Thyroid gland (tissue), 4 donors: ENCODE results near the gene TNS3. TPM values are rescaled to one million over a fixed set of nuclear protein-coding genes. Genes with fewer than 3 reads are reported as not detected.

Source experiments
- DNase-seq, 2 donors: peaks; one replicate each; pipeline ENCODE4 v3.0.0-alpha.2; 2019
- H3K27ac ChIP-seq, 3 donors: fragments of 200-600 bp; sonication (generic); 1 replicate in 2 of 3; 2 replicates in 1 of 3; pipeline ENCODE4 v1.5.1; 2016 to 2019; ENCODE audit warnings: mild to moderate bottlenecking in 1 of 3, moderate library complexity in 1 of 3
- H3K27me3 ChIP-seq: fragments of 200-600 bp; sonication (generic); one replicate; pipeline ENCODE4 v1.5.1; 2019
- H3K36me3 ChIP-seq, 2 donors: fragments of 200-600 bp; sonication (generic); one replicate each; pipeline ENCODE4 v1.5.1; 2016 to 2019
- H3K4me1 ChIP-seq, 2 donors: fragments of 200-600 bp; sonication (generic); one replicate each; pipeline ENCODE4 v1.5.1; 2017 to 2019
- H3K4me3 ChIP-seq, 3 donors: fragments of 200-600 bp; sonication (generic); replicated peaks in 1 of 3; 1 replicate in 2 of 3; 2 replicates in 1 of 3; pipeline ENCODE4 v1.5.1; 2016; ENCODE audit warnings: mild to moderate bottlenecking in 1 of 3
- H3K9me3 ChIP-seq: fragments of 200-600 bp; sonication (generic); one replicate; pipeline ENCODE4 v1.5.1; 2017
- POLR2A ChIP-seq, 2 donors: fragments of 450-650 bp; IDR thresholded peaks; one replicate each; pipeline ENCODE4 v1.6.1; 2017; ENCODE audit warnings: antibody characterized with exemption in 2 of 2, mild to moderate bottlenecking in 2 of 2, moderate library complexity in 1 of 2
- WGBS, 2 donors: methylation state at CpG; one replicate each; pipeline ENCODE4 v1.1.5; 2017; 5-methylcytosine and 5-hydroxymethylcytosine counted together
- intact Hi-C: fragments of 100-400 bp; cut with DNase I; formaldehyde crosslinking; loops from one replicate; pipeline ENCODE4 v1.15.1; 2023
- total RNA-seq, 4 donors: library from RNA; depleted of rRNA; stranded (reverse); fragments of >200 nt; gene quantifications; one replicate each; pipeline ENCODE4 v1.2.3, GENCODE V29; 2016
- TF ChIP-seq, protein P1 (sequence below), 6 experiments: fragments of 200-600 bp in 3 of 6; fragments of 450-650 bp in 3 of 6; sonication (generic) in 3 of 6; IDR thresholded peaks; one replicate each; pipeline ENCODE4 v1.5.1; 2016 to 2019; ENCODE audit warnings: antibody characterized with exemption in 6 of 6, mild to moderate bottlenecking in 2 of 6, inconsistent platforms in 1 of 6, moderate library complexity in 1 of 6

The TNS3 gene
- total RNA-seq, 4 donors from 2014 or later, result 65.8 to 93.0 (median 80.7) TPM

DNA sequence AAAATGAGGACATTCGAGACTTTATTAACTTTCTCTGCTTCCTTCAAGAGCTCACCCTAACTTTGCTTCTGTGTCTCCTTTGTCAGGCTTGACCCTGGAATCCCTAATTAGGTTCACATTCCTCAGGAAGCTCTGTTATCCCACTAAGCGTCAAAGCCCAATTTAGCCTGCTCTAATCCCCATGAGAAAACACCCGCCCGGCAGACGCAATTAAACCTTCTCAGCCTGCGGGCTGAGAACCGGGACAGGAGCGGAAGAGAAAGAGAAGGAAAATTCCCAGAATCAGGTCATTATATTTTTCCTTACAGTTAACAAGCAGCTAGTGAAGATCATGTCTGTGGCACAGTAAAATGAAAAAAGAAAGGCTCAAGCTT, 93.0 kb downstream of the TNS3 start:
- WGBS, 2 donors, result 79 to 83% methylated on average over 8 of the region's 8 CpGs
- Histone ChIP-seq H3K4me3 (no peak overlapping the region), H3K4me1 (peaks cover 10 to 36% of the 10 kb centered on the region in 2 donors), H3K27ac (peak overlapping the region in 2 of 3 donors; percentile 9 to 16), H3K36me3 (no peaks in the 10 kb centered on the region), H3K27me3 (no peaks in the 10 kb centered on the region), H3K9me3 (no peaks in the 10 kb centered on the region)
- DNase-seq, result no peak
- intact Hi-C loops, result no loop called here
- TF ChIP-seq POLR2A (IDR thresholded peaks at IDR 0.05), result no peak
- TF ChIP-seq, protein P1, sequence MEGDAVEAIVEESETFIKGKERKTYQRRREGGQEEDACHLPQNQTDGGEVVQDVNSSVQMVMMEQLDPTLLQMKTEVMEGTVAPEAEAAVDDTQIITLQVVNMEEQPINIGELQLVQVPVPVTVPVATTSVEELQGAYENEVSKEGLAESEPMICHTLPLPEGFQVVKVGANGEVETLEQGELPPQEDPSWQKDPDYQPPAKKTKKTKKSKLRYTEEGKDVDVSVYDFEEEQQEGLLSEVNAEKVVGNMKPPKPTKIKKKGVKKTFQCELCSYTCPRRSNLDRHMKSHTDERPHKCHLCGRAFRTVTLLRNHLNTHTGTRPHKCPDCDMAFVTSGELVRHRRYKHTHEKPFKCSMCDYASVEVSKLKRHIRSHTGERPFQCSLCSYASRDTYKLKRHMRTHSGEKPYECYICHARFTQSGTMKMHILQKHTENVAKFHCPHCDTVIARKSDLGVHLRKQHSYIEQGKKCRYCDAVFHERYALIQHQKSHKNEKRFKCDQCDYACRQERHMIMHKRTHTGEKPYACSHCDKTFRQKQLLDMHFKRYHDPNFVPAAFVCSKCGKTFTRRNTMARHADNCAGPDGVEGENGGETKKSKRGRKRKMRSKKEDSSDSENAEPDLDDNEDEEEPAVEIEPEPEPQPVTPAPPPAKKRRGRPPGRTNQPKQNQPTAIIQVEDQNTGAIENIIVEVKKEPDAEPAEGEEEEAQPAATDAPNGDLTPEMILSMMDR (IDR thresholded peaks at IDR 0.05), result no peak

GRCh38 chr7:47488201-47488968, 93.5 kb downstream of the TNS3 start:
- TF ChIP-seq, protein P1 (IDR thresholded peaks at IDR 0.05), result no peak
- no peak for TF ChIP-seq POLR2A (IDR thresholded peaks at IDR 0.05)
- DNase-seq, result no peak
- Histone ChIP-seq H3K9me3 (no peaks in the 10 kb centered on the region), H3K27me3 (no peaks in the 10 kb centered on the region), H3K36me3 (no peaks in the 10 kb centered on the region), H3K4me3 (no peak overlapping the region), H3K4me1 (peaks cover 7 to 34% of the 10 kb centered on the region in 2 donors), H3K27ac (peak overlapping the region in 2 of 3 donors; percentile 9 to 16)
- WGBS, 2 donors, result 86 to 87% methylated on average over 12 of the region's 12 CpGs
- intact Hi-C loops, result no loop called here

- H3K9me3 ChIP-seq, result no peaks in the 10 kb centered on the region
- intact Hi-C loops, result no loop called here
- no peaks in the 10 kb centered on the region for H3K27me3 ChIP-seq
- WGBS, 2 donors, result 73 to 75% methylated on average over 8 to 9 of the region's 9 CpGs
- TF ChIP-seq, protein P1 (IDR thresholded peaks at IDR 0.05), result no peak
- no peak for TF ChIP-seq POLR2A (IDR thresholded peaks at IDR 0.05)
- no peaks in the 10 kb centered on the region for H3K36me3 ChIP-seq
- peaks cover 18 to 55% of the 10 kb centered on the region in 2 donors for H3K4me1 ChIP-seq
- peak overlapping the region; percentile 28 to 53 (median 33) for H3K27ac ChIP-seq
- DNase-seq, result peak; percentile 70 to 82
- no peak overlapping the region for H3K4me3 ChIP-seq
These were observed 96.1 kb downstream of the TNS3 start for GRCh38 chr7:47485640-47486435.

GRCh38 chr7:47484923-47485639, 96.8 kb downstream of the TNS3 start:
- Histone ChIP-seq H3K4me1 (peaks cover 18 to 56% of the 10 kb centered on the region in 2 donors), H3K27me3 (no peaks in the 10 kb centered on the region), H3K36me3 (no peaks in the 10 kb centered on the region), H3K9me3 (no peaks in the 10 kb centered on the region), H3K27ac (peak overlapping the region in 2 of 3 donors; percentile 33 to 53), H3K4me3 (no peak overlapping the region)
- intact Hi-C loops, result no loop called here
- WGBS, 2 donors, result 79 to 88% methylated on average over 2 to 15 of the region's 17 CpGs
- no peak for TF ChIP-seq POLR2A (IDR thresholded peaks at IDR 0.05)
- TF ChIP-seq, protein P1 (IDR thresholded peaks at IDR 0.05), result no peak
- DNase-seq, result no peak
